Heart right ventricle (tissue), 16 donors: ENCODE data around the gene DENND1A. TPM values are rescaled to one million over a fixed set of nuclear protein-coding genes. Genes with fewer than 3 reads are reported as not detected.
"Not testable (repeated sequence)": the region's sequence is repeated elsewhere in the genome, so short reads cannot be mapped to it uniquely, and the experiment has no call there.

ENCODE experiments used
- ATAC-seq, 8 donors: fragments of 200-7000 bp; cut with Tn5 transposase; one replicate each; pipeline ENCODE4 v1.9.1; 2020; ENCODE audit warnings: mild to moderate bottlenecking in 8 of 8, moderate library complexity in 8 of 8, moderate number of reproducible peaks in 1 of 8
- DNase-seq, 2 donors: peaks; one replicate each; pipeline ENCODE4 v3.0.0-alpha.2; 2020
- H3K27ac ChIP-seq, 10 donors: fragments of 200-600 bp; sonication (generic) in 2 of 10; one replicate each; pipeline versions ENCODE4 v1.5.0 to v1.8.0; 2020 to 2022; ENCODE audit warnings: mild to moderate bottlenecking in 3 of 10
- H3K27me3 ChIP-seq, 7 donors: fragments of 200-600 bp; one replicate each; pipeline ENCODE4 v1.8.0; 2021 to 2022; ENCODE audit warnings: mild to moderate bottlenecking in 2 of 7
- H3K36me3 ChIP-seq, 9 donors: fragments of 200-600 bp; sonication (generic) in 1 of 9; one replicate each; pipeline versions ENCODE4 v1.5.0 to v1.8.0; 2020 to 2022; ENCODE audit warnings: mild to moderate bottlenecking in 2 of 9
- H3K4me1 ChIP-seq, 9 donors: fragments of 200-600 bp; sonication (generic) in 1 of 9; one replicate each; pipeline versions ENCODE4 v1.5.0 to v1.8.0; 2020 to 2022; ENCODE audit warnings: mild to moderate bottlenecking in 4 of 9
- H3K4me3 ChIP-seq, 10 donors: fragments of 200-600 bp; sonication (generic) in 2 of 10; one replicate each; pipeline versions ENCODE4 v1.5.0 to v1.8.0; 2020 to 2022; ENCODE audit warnings: mild to moderate bottlenecking in 7 of 10, moderate library complexity in 2 of 10
- H3K9me3 ChIP-seq, 11 donors: fragments of 200-600 bp in 10 of 11; sonication (generic) in 2 of 11; one replicate each; pipeline versions ENCODE4 v1.5.0 to v1.8.0; 2013 to 2022; ENCODE audit warnings: mild to moderate bottlenecking in 2 of 11, control low read depth in 1 of 11, moderate library complexity in 1 of 11
- WGBS, 2 donors: extraction: QIAGEN DNeasy Blood & Tissue Kit; methylation state at CpG; one replicate each; pipeline ENCODE4 v1.1.7; 2013; ENCODE audit warnings: inconsistent platforms in 1 of 2; 5-methylcytosine and 5-hydroxymethylcytosine counted together
- intact Hi-C, 10 donors: fragments of 100-400 bp; cut with DNase I; formaldehyde crosslinking; loops; one replicate each; pipeline versions ENCODE4 v1.11.1 to v1.14.2; 2022
- long read RNA-seq, 3 donors: library from polyadenylated mRNA; unstranded; transcript quantifications; one replicate each; pipeline ENCODE4 v2.0.0, GENCODE V29; 2020 to 2021
- polyA plus RNA-seq, 2 donors: library from polyadenylated mRNA; stranded (reverse); fragments of 200-250 nt; gene quantifications; one replicate each; pipeline ENCODE4 v1.2.3, GENCODE V29; 2013
- total RNA-seq, 10 donors: library from RNA; stranded (reverse); fragmentation: NEBNext Ultra II Directional in 3 of 10; extraction: Animal tissue kit (Norgen Biotek cat#: 25700) in 3 of 10; gene quantifications; one replicate each; pipeline versions ENCODE4 v1.2.1 to v1.2.4, GENCODE V29; 2021 to 2023
- TF ChIP-seq, protein P1 (sequence below), 9 donors: fragments of 200-600 bp; sonication (generic) in 2 of 9; IDR thresholded peaks; one replicate each; pipeline versions ENCODE4 v1.5.0 to v1.8.0; 2021 to 2022; ENCODE audit warnings: antibody characterized with exemption in 9 of 9, mild to moderate bottlenecking in 5 of 9, moderate library complexity in 1 of 9
- donor health status: Arrhythmogenic right ventricular cardiomyopathy.
- donor health status: ischemic (EF 13 %, LVEDD 7.1; RV severe dilation, severe dysfunction).
- donor health status: healthy with polysubstance abuse.
- donor health status: DM: no; HTN: yes; CAD: no.
- donor health status: DM: no; HTN: no; CAD: no.
- donor health status: ischemic (EF 25% LVEDD 6.9; RV normal size, moderate dysfunction).
- donor health status: ischemic (EF 25% LVEDD 5.7; RV mildly dilated, moderate dysfunction).
- donor health status: healthy.
- donor health status: DM: yes; HTN: yes; CAD: no.
- donor health status: Ischemic cardiomyopathy.
- donor health status: ischemic (EF 35%, LVEDD 5.7; RV mildly dilated, moderate dysfunction).
- donor health status: nonischemic (EF 11% LVEDD 7.7; RV severe dilation, severe dysfunction).
- donor health status: DM: yes; HTN: yes; CAD: no.
- donor health status: PGD.
- donor health status: ischemic (EF 29% LVEDD 5.4; RV normal size, mild dysfunction).
- donor health status: nonischemic (EF 23%, LVEDD 6.1; RV moderate dilation, normal function).

The DENND1A gene
- total RNA-seq (10 to 100 TPM; 11.2 to 19.6 (median 12.6) TPM), polyA plus RNA-seq (10 to 100 TPM in 1 of 2 donors, 1 to 10 TPM in 1; 7.3 to 10.5 TPM)
- long read RNA-seq, donor 1, partial matches to known transcripts = 0 of 10 reads
- long read RNA-seq, donor 1, other reads (novel, unspliced or antisense) = 10 of 10 reads
- long read RNA-seq, donor 2, partial matches to known transcripts = 0 of 8 reads
- long read RNA-seq, donor 2, other reads (novel, unspliced or antisense) = 8 of 8 reads
- long read RNA-seq, donor 3, partial matches to known transcripts = 0 of 24 reads
- long read RNA-seq, donor 3, other reads (novel, unspliced or antisense) = 24 of 24 reads

DNA sequence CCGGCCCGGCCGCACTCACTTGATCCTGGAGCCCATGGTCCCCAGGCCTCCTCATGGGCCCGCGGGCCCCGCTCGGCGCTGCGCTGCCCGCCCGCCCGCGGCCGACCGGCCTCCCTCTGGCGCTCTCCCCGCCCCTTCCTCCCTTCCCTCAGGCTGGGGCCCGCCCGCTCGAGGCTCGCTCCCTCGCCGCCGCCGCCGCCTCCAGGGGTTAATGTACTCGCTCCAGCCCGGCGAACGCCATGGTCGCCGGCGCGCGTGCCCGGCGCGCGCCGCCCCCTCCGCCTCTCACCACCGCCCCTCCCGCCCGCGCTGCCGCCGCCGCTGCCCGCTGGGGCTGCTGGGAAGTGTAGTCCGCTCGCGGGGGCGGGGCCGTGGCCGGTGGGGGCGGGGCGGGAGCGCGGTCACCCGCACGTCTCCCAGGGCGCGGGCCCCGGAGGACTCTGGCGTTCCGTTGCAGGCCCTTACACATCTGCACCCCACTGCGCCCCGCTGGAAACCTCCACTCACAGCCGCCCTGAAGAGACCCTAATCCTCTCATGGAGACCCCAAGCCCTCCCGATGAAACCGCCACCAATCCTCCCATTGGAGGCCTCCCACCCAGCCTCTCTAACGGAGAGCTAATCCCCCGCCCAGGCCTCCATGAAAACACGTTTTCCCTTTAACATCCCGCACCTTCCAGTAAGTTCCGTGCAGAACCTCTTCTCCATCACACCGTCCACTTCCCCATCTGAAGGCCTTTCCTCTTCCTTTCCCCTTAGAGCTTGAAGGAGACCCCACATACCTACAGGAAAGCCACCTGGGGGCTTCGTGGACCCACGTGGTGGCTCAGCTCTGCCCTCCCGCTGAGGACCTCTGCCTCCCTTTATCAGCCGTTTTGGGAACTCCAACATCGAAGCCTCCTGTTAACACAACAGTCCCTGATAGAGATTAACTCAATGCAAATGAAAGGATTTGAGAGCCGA lies at the start of gene DENND1A:
Gene DENND1A (minus strand): TSS at position 257 of the 962 bp plus-strand sequence. CDS start 221 bp downstream, at position 36.
- 6 to 12% methylated on average over 49 to 81 of the region's 83 CpGs for WGBS, 2 donors
- peak; percentile 90 to 95 for DNase-seq
- Histone ChIP-seq H3K9me3 (no peaks in the 10 kb centered on the region), H3K36me3 (no peaks in the 10 kb centered on the region), H3K4me3 (peak within 1 kb of the TSS; percentile 63 to 94 (median 70)), H3K27ac (peak within 1 kb of the TSS; percentile 21 to 80 (median 73)), H3K27me3 (no peaks in the 10 kb centered on the region), H3K4me1 (peaks cover 0 to 43% (median 28%) of the 10 kb centered on the region in 9 donors)
- ATAC-seq = peak; percentile 93 to 98 (median 96)
- intact Hi-C loops = loop anchor here in 4 of 10 donors (5.0 to 10.0 kb wide), 4 partner anchors 63 to 185 kb away; no protein-coding TSS in a partner anchor
- TF ChIP-seq, protein P1, sequence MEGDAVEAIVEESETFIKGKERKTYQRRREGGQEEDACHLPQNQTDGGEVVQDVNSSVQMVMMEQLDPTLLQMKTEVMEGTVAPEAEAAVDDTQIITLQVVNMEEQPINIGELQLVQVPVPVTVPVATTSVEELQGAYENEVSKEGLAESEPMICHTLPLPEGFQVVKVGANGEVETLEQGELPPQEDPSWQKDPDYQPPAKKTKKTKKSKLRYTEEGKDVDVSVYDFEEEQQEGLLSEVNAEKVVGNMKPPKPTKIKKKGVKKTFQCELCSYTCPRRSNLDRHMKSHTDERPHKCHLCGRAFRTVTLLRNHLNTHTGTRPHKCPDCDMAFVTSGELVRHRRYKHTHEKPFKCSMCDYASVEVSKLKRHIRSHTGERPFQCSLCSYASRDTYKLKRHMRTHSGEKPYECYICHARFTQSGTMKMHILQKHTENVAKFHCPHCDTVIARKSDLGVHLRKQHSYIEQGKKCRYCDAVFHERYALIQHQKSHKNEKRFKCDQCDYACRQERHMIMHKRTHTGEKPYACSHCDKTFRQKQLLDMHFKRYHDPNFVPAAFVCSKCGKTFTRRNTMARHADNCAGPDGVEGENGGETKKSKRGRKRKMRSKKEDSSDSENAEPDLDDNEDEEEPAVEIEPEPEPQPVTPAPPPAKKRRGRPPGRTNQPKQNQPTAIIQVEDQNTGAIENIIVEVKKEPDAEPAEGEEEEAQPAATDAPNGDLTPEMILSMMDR (IDR thresholded peaks at IDR 0.05) = no peak

DNA sequence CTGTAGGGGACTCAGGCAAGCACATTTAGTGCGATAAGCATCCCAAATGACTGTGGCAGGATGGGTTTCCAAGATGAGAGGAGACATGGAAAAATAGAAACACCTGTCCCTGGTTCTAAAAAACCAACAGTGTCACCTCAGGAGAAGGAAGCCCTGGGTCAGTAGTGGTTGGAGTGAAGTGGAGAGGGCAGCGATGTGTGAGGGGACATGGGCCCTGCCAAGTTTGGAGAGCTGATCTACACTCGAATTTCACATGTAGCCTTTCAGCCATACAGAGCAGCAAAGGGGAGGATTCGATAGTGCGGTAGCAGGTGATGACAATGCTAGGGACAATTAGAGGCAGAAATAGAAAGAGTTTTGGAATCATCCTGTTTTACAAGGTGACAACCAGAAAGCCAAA lies 49.1 kb upstream of the DENND1A start:
- 84 to 89% methylated on average over 4 of the region's 5 CpGs for WGBS, 2 donors
- TF ChIP-seq, protein P1 (IDR thresholded peaks at IDR 0.05) = no peak
- no peak overlapping the region for H3K27ac ChIP-seq
- H3K9me3 ChIP-seq = peaks cover 0 to 7% (median 0%) of the 10 kb centered on the region in 11 donors
- ATAC-seq (no peak), DNase-seq (no peak)
- intact Hi-C loops = loop anchor here in 1 of 10 donors (2.0 kb wide), 1 partner anchor 16 kb away; no protein-coding TSS in a partner anchor
- no peaks in the 10 kb centered on the region for H3K36me3 ChIP-seq
- no peak overlapping the region for H3K4me3 ChIP-seq
- peaks cover 0 to 40% (median 31%) of the 10 kb centered on the region in 7 donors for H3K27me3 ChIP-seq
- H3K4me1 ChIP-seq = no peaks in the 10 kb centered on the region

DNA sequence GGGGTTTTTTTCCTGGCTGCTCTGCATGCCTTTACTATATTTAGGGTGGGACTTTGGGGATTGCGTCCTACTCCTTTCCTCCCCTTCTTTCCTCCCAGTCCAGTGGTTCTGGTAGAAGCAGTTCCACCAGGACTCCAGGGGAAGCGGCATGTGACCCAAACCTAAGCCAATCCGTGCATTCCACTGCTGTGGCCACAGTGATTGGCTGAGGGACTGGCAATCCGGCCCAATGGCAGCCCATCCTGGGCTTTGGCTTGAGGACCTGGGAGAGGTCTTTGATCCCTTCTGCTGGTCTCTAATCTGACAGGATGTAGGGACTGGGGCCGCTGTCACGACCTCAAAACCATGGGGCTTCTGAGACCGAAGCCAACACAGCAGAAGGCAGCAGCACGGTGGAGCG lies 46.7 kb upstream of the DENND1A start:
- 74% methylated on average over 4 of the region's 9 CpGs; no CpG with 5 or more reads in 1 of the 2 donors for WGBS, 2 donors
- ATAC-seq, H3K4me3 ChIP-seq, H3K36me3 ChIP-seq, H3K9me3 ChIP-seq, H3K27ac ChIP-seq, DNase-seq, H3K4me1 ChIP-seq, intact Hi-C loops: not testable (repeated sequence)
- peaks cover 0 to 33% (median 23%) of the 10 kb centered on the region in 7 donors for H3K27me3 ChIP-seq

- peaks cover 0 to 7% (median 0%) of the 10 kb centered on the region in 11 donors for H3K9me3 ChIP-seq
- no peaks in the 10 kb centered on the region for H3K4me1 ChIP-seq
- no peak overlapping the region for H3K27ac ChIP-seq
- ATAC-seq (no peak), DNase-seq (no peak)
- intact Hi-C loops = no loop called here
- no peaks in the 10 kb centered on the region for H3K36me3 ChIP-seq
- 43 to 55% methylated on average over 3 of the region's 3 CpGs for WGBS, 2 donors
- H3K4me3 ChIP-seq = no peak overlapping the region
- peaks cover 0 to 30% (median 18%) of the 10 kb centered on the region in 7 donors for H3K27me3 ChIP-seq
- TF ChIP-seq, protein P1 (IDR thresholded peaks at IDR 0.05) = no peak
Observed at GRCh38 chr9:123975871-123976270, 45.9 kb upstream of the DENND1A start.
